PC-3 (cell line): ENCODE measurements around the gene BCORL1.

Experiments
- CTCF ChIP-seq: fragments of 300-600 bp; sonication (generic); conservative IDR thresholded peaks from 2 replicates; pipeline ENCODE4 v1.5.1; 2017; ENCODE audit warnings: antibody characterized with exemption, low read depth, mild to moderate bottlenecking, low read length
- EZH2phosphoT487 ChIP-seq: fragments of 300-600 bp; sonication (generic); IDR thresholded peaks from 2 replicates; pipeline ENCODE4 v1.6.1; 2018; ENCODE audit warnings: mild to moderate bottlenecking, antibody characterized with exemption, low read length, borderline replicate concordance

DNA sequence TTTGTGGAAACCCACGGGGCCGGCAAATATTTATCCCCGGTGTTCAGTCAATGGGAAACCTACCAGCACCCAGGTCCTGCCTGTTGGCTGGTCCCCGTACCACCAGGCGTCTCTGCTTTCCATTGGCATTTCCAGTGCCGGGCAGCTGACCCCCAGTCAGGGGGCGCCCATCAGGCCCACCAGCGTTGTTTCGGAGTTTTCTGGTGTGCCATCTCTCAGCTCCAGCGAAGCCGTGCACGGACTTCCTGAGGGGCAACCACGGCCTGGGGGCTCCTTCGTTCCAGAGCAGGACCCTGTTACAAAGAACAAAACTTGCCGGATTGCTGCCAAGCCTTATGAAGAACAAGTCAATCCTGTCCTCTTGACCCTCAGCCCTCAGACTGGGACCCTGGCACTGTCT lies 32.7 kb downstream of the BCORL1 start:
- no peak for TF ChIP-seq CTCF
- TF ChIP-seq EZH2phosphoT487 = no peak
